ENCODE measurements around the gene FZD4.

DNA sequence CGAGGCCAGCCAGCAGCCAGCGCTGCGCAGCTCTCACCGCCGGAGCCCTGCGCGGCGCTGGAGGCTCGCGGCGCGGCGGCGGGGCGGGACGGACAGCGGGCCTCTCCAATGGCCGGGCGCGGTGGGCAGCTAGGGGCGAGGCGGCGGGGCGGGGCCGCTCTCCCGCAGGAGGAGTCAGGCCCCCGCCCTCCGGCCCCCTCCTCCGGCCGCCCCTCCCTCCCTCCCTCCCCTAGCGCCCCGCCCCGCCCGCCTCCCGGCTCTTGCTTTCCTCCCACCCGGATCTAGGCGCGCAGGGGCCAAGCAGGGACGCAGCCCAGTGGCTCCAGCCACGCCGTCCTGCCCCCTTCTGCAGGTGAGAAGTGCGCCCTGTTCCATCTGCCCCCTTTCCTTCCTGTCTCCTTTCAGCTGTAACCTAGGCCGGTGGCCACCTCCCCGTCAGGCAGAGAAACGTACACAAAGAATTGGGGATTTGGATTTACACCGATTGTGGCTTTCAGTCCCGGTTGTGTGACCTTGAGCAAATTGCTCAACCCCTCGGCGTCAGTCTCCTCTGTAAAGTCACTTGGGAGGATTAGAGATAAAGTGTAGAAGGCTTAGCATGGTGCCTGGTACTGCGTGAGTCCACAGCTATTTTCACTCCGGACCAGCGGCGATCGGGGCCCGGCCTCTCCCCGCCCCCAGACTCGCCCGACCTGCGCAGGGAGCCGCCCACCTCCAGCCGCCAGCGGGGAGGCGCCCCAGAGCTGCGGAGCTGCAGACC, at the start of gene FZD4:
- TF ChIP-seq, protein P1, sequence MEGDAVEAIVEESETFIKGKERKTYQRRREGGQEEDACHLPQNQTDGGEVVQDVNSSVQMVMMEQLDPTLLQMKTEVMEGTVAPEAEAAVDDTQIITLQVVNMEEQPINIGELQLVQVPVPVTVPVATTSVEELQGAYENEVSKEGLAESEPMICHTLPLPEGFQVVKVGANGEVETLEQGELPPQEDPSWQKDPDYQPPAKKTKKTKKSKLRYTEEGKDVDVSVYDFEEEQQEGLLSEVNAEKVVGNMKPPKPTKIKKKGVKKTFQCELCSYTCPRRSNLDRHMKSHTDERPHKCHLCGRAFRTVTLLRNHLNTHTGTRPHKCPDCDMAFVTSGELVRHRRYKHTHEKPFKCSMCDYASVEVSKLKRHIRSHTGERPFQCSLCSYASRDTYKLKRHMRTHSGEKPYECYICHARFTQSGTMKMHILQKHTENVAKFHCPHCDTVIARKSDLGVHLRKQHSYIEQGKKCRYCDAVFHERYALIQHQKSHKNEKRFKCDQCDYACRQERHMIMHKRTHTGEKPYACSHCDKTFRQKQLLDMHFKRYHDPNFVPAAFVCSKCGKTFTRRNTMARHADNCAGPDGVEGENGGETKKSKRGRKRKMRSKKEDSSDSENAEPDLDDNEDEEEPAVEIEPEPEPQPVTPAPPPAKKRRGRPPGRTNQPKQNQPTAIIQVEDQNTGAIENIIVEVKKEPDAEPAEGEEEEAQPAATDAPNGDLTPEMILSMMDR (tag by site-specific recombination; IDR thresholded peaks at IDR 0.05): peak; percentile 52
- TF ChIP-seq ZNF426 (tag by site-specific recombination; IDR thresholded peaks at IDR 0.05): no peak
- TF ChIP-seq GLI4 (tag by site-specific recombination; IDR thresholded peaks at IDR 0.05): no peak
- TF ChIP-seq, protein P2, sequence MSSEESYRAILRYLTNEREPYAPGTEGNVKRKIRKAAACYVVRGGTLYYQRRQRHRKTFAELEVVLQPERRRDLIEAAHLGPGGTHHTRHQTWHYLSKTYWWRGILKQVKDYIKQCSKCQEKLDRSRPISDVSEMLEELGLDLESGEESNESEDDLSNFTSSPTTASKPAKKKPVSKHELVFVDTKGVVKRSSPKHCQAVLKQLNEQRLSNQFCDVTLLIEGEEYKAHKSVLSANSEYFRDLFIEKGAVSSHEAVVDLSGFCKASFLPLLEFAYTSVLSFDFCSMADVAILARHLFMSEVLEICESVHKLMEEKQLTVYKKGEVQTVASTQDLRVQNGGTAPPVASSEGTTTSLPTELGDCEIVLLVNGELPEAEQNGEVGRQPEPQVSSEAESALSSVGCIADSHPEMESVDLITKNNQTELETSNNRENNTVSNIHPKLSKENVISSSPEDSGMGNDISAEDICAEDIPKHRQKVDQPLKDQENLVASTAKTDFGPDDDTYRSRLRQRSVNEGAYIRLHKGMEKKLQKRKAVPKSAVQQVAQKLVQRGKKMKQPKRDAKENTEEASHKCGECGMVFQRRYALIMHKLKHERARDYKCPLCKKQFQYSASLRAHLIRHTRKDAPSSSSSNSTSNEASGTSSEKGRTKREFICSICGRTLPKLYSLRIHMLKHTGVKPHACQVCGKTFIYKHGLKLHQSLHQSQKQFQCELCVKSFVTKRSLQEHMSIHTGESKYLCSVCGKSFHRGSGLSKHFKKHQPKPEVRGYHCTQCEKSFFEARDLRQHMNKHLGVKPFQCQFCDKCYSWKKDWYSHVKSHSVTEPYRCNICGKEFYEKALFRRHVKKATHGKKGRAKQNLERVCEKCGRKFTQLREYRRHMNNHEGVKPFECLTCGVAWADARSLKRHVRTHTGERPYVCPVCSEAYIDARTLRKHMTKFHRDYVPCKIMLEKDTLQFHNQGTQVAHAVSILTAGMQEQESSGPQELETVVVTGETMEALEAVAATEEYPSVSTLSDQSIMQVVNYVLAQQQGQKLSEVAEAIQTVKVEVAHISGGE (tag by site-specific recombination; conservative IDR thresholded peaks at IDR 0.05; ENCODE audit: low read depth): peak; percentile 47; the same call in 1 of the 2 replicates
- TF ChIP-seq, protein P3, sequence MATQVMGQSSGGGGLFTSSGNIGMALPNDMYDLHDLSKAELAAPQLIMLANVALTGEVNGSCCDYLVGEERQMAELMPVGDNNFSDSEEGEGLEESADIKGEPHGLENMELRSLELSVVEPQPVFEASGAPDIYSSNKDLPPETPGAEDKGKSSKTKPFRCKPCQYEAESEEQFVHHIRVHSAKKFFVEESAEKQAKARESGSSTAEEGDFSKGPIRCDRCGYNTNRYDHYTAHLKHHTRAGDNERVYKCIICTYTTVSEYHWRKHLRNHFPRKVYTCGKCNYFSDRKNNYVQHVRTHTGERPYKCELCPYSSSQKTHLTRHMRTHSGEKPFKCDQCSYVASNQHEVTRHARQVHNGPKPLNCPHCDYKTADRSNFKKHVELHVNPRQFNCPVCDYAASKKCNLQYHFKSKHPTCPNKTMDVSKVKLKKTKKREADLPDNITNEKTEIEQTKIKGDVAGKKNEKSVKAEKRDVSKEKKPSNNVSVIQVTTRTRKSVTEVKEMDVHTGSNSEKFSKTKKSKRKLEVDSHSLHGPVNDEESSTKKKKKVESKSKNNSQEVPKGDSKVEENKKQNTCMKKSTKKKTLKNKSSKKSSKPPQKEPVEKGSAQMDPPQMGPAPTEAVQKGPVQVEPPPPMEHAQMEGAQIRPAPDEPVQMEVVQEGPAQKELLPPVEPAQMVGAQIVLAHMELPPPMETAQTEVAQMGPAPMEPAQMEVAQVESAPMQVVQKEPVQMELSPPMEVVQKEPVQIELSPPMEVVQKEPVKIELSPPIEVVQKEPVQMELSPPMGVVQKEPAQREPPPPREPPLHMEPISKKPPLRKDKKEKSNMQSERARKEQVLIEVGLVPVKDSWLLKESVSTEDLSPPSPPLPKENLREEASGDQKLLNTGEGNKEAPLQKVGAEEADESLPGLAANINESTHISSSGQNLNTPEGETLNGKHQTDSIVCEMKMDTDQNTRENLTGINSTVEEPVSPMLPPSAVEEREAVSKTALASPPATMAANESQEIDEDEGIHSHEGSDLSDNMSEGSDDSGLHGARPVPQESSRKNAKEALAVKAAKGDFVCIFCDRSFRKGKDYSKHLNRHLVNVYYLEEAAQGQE (tag by site-specific recombination; IDR thresholded peaks at IDR 0.05): no peak
- no peak for TF ChIP-seq ZNF169 (tag by site-specific recombination; IDR thresholded peaks at IDR 0.05)
- TF ChIP-seq, protein P4, sequence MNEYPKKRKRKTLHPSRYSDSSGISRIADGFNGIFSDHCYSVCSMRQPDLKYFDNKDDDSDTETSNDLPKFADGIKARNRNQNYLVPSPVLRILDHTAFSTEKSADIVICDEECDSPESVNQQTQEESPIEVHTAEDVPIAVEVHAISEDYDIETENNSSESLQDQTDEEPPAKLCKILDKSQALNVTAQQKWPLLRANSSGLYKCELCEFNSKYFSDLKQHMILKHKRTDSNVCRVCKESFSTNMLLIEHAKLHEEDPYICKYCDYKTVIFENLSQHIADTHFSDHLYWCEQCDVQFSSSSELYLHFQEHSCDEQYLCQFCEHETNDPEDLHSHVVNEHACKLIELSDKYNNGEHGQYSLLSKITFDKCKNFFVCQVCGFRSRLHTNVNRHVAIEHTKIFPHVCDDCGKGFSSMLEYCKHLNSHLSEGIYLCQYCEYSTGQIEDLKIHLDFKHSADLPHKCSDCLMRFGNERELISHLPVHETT (tag by site-specific recombination; IDR thresholded peaks at IDR 0.05): no peak
- TF ChIP-seq, protein P5, sequence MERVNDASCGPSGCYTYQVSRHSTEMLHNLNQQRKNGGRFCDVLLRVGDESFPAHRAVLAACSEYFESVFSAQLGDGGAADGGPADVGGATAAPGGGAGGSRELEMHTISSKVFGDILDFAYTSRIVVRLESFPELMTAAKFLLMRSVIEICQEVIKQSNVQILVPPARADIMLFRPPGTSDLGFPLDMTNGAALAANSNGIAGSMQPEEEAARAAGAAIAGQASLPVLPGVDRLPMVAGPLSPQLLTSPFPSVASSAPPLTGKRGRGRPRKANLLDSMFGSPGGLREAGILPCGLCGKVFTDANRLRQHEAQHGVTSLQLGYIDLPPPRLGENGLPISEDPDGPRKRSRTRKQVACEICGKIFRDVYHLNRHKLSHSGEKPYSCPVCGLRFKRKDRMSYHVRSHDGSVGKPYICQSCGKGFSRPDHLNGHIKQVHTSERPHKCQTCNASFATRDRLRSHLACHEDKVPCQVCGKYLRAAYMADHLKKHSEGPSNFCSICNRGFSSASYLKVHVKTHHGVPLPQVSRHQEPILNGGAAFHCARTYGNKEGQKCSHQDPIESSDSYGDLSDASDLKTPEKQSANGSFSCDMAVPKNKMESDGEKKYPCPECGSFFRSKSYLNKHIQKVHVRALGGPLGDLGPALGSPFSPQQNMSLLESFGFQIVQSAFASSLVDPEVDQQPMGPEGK (tag by site-specific recombination; IDR thresholded peaks at IDR 0.05): peak; percentile 39; the same call in 1 of the 2 replicates

Data from HEK293 (cell line).